ENCODE data around the gene STXBP6.

The STXBP6 gene

DNA sequence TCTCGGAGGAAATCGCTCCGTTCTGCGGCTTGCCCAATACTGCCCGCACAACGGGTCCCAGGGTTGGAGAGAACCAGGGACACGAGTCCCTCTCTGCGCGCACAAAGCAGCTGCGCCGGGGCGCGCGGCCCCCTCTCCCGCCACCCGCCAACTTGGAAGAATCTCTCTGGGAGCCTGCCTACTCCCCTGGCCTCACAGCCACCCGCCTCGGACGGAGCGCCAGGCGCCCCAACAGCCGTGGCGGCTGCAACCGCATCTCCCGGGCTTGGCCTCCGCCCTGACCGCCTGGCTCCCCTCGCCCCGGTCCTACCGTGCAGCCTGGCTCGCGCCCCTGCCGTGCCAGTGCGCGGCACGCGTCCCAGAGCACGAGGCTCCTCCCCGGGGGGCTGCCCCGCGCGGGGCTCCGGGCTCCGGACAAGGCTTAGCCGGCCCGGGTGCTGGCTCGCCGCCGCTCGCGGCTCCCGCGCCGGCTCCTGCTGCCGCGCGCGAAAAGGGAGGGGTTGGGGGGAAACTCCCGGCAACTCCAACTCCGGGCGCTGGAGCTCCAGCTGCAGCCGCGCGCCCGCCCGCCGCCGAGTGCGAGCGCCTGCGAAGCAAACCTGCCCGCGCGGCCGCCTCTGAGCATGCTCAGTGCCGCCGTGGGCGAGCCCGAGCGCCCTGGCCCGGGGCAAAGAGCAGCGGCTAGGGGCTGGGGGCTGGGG lies at the start of gene STXBP6:
TSS of gene STXBP6 (minus strand) at position 580 of the 701 bp plus-strand sequence. CDS start 75,329 bp downstream, outside the sequence.
- no peak for DNase-seq (ENCODE audit: low read depth in 2 of 2)

DNA sequence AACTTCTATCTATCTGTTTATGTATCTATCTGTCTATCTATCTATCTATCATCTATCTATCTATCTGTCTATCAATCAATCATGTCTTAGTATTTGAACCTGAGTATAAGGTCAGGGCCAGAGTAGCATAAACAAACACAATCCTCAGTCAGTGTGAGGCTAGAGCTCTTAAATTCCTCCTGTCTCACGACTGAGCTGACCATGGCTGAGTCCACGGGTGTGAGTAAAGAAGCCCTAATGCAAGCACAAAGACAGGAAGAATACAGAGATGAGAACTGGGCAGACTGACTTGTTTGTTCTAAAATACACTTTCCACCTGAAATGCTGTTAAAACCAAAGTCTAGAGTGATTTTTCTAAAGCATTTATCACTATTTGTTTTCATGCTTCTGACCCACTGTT lies 47.2 kb upstream of the STXBP6 start:
- no peak for DNase-seq (ENCODE audit: low read depth in 2 of 2)

DNA sequence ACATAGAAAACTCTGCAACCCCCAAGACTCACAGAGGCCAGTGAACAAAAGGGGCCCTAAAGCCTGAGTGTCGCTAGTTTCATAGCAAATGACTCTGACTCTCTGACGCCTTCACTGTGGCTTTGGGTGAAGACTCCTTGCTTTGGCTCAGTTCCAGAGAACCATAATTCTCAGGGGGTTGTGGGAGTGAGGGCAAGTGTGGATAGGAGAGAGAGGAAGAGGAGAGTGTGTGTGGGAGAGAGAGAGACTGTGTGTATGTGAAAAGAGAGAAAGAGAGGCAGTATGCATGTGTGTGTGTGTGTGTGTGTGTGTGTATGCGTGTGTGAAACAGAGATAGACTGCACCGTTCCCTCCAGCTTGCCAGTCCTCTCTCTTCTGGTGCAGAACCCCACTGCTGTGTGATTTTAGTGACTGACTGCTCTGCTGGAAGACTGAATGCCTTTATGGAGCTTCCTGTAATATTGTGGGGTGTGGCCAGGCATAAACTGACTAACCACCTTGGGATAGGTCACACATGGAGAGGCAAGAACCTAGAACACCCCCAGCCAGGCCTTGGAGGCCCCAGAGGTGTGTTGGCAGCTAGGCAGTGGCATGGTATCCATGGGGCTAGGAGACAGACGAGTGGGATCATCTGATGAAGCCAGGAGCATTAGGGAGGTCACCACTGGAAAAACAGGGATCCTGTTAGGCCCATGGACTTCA lies 45.9 kb upstream of the STXBP6 start:
- no peak for DNase-seq (ENCODE audit: low read depth in 2 of 2)

DNA sequence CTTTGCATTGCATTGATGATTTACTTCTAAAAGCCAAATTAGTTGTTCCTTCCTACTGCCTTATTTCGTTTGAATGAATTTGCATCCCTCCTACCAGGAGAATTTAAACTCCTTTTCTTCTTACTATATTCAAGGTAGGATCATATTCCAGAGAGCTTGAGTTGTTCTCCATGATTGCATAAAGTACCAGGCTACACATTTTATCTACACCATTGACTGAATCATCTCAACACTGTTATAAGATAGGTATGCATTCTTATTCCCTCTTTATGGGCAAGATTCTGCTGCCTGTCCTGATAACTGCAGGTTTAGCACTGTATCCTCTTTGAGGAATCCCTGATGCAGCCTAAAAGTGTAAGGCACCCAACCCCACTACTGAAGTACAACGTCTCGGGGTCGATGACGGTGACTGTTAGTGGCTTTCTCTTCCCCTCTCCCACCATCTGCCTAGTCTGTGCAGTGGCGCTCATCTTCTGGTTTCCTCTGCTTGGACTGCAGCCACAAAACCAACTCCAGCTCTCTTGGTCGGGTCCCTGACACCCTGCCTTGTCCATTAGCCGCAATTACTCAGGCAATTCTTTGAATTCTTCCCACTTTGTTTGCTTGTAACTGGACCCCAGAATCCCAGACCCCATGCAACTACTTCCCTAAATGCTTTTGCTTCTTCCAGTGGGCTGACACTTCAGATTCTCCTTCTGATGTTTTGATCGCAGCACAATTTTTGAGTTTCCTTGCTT lies 44.4 kb upstream of the STXBP6 start:
- DNase-seq (ENCODE audit: low read depth in 2 of 2) = no peak

DNA sequence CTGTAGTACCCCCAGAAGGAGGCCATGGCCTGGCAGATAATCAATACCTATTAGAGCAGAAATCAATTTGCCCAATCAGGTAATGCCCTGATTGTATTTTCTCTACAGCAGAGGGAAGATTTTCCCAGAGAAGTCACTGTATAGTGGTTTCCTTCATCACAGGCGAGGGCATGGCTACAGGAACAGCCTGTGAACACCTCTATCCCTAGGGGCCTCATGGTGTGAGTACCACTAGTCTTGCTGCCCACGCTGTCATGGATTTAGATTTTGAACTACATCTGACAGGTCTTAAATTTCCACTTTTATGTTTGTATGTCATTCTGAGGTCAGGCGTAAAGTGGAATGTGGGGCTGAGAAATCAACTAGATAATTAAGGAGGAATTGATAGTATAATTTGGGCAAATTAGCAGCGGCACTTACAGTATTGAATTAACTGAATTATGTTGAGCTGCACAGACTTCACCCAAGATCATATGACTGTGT lies 42.4 kb upstream of the STXBP6 start:
- DNase-seq (ENCODE audit: low read depth in 2 of 2) = no peak

DNA sequence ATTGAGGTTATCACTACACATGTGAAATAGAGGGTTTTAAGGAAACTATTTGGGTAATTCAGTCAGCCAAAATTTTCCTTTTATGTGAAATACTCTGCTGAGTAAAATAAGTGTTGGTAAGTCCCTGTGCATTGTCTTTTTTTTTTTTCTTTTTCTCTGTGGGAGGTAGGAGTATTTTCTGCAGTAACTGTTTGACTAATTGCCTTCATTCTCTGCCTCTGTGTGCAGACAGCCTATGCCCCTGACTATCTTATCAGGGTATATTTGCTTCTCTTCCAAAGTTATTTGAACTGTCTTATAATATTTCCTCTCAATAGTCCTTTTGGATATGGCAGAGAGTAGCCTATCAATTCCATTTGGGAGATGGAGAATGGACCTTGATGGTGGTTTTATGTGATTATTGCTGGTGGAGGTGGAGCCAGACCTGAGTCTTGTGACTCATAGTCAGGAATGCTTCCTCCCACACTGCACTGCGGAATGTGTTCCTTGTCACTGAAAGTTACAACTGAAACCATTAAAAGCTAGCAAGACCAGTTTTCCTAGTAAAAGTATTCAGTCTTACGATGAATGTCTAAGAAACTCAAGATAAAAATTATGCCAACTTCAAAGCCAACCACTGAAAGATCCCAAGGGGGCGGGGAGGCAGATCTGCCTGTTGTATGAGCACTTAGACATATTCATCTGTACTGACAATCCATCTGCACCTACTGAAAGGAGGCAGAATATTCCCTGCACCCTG lies 40.9 kb upstream of the STXBP6 start:
- DNase-seq (ENCODE audit: low read depth in 2 of 2) = no peak

DNA sequence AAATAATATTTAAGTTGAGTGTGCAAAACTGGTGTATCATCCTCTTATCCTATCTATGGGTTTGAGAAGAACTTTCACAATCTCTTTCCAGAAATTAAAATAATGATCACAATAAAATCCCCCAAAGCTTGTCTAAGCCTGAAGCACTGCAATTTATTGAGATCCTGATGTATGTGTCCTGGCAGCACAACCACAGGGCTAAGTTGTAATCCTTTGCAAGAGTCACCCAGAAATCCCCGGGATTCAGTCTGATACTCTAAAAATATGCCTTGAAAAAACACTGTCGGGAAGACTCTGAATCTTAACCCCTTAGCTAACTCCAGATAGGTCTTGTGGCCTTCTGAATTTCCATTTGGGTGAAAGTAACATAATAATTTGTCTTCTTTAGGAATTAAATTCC lies 40.3 kb upstream of the STXBP6 start:
- DNase-seq (ENCODE audit: low read depth in 2 of 2) = no peak

DNA sequence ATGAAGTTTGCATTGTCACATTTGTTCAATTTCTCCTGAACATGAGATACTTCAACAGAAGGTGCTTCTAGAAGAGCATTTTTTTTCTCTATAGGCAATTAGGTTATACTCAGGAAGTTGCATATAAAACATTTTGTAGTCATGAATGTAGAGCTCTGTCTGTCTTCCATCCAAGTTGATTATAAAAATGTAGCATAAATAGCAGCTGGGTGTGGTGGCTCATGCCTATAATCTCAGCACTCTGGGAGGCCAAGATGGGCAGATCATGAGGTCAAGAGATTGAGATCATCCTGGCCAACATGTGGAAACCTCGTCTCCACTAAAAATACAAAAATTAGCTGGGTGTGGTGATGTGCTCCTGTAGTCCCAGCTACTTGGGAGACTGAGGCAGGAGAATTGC lies 39.5 kb upstream of the STXBP6 start:
- DNase-seq (ENCODE audit: low read depth in 2 of 2) = no peak

DNA sequence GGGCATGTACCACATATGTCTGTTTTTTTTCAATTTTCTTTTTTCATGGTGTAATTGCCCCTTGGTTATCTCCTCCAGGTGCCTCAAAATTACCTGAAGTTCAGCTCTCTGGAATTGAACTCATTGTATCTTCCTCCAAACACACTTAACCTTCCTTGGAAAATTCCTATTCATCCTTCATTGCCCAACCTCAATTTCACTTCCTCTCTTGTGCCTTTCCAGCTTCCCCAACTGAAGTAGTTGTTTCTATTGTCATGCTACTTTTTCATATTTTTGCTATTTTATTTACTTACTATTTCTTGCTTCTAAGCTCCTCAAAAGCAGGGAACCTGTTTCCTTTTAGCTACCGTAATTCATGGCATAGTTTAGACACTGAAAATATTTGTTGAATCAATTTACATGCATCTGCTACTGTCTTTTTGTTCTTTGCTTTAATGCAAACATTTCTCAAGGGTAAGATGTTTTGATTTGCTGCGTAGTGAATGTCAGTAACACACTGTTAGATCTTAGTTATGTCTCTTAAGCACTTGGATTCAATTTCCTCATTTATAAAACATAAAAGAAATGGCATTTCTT lies 37.0 kb upstream of the STXBP6 start:
- DNase-seq (ENCODE audit: low read depth in 2 of 2) = no peak

DNA sequence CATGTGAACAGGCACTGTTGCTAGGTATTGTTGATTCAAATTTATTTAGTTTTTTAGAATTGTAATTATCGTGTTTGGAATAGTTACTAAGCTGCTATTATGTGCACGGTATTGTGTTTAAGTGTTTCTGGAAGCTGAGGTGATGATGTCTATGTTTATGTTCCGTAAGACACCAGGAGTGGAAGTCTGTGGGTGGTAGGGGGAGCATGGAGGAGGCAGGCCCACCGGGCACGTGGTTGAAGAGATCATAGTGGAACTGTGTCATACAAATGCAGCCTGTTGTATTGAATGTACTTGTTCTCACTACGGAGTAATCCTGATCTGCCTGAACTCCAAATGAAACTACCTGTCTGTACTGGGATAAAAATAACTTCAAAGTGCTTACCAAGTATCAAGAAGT lies 36.1 kb upstream of the STXBP6 start:
- DNase-seq (ENCODE audit: low read depth in 2 of 2) = no peak

DNA sequence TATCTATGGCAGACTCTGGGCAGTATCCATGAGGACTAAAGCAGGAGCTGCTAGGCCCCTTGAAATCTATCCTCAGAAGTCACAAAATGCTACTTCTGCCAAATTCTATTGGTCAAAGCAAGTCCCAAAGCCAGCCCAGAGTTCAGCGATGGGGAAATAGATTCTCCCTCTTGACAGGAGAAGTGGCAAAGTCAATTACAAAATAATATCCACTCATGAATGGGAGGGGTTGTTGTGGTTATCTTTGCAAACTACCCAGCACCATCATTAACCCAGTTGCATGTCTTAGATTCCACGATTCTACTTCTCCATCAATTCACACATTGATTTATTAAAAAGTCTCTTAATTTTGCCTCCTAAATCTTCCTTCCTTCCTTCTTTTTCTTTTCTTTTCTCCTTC lies 30.7 kb upstream of the STXBP6 start:
- no peak for DNase-seq (ENCODE audit: low read depth in 2 of 2)

DNA sequence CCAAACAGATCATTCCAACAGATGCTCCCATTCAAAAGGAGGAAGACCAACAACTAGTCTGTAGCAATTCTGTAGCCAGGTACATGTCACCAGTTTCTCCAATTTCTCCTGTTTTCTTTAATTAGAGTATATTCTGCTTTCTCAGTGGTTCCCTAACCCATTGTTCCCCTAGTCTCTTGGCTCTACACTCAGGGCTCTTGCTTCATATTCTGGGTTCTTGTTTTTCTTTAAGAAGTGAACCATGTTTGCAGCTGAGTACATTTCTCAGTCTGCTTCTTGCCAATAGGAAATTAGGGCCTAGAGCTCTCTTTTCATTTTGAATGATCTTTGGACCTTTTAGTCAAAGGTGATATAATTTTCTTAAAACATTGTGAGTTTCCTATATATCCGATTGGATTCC lies 29.4 kb upstream of the STXBP6 start:
- DNase-seq (ENCODE audit: low read depth in 2 of 2) = no peak

DNA sequence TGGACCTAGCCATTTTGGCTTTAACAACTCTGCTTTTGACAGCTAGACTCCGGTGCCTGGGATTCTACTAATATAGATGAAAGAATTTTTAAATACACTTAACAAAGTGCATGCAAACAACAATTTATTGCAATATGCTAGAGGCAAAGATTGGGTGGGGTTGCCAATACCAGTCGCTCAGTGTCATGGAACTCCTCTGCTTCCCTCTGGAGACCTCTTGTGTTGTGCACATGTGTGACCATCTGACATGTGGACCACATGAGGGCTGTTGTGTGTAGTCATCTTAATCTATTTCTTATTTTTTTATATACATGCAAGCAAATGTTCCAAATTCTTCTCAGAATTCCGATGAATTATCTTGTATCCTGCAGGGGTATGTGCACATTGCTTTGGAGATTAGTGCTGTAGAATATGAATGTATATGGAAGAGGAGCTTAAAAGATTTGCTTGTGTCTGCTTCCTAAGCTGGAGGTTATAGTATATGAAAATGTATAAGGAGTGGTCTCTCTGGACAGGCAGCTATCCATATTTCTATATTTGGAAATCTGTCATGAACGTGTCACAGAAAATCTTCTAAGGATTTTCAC lies 24.2 kb upstream of the STXBP6 start:
- DNase-seq (ENCODE audit: low read depth in 2 of 2) = no peak

DNA sequence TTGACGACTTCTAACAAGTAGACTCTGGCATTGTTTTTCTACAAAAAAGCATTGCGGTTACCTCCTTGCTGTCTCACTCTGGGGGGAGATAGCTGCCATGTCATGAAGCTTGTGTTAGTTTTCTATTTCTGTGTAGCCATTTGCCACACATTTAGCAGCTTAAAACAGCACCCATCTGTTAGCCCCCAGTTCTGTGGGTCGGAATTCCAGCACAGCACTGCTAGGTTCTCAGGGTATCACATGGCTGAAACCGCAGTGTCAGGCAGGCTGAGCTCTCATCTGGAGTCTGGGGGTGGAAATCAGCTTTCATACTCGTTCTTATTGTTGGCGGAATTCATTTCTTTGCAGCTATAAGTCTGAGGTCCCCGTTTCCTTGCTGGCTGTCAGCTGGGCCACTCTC lies 19.9 kb upstream of the STXBP6 start:
- DNase-seq (ENCODE audit: low read depth in 2 of 2) = no peak

DNA sequence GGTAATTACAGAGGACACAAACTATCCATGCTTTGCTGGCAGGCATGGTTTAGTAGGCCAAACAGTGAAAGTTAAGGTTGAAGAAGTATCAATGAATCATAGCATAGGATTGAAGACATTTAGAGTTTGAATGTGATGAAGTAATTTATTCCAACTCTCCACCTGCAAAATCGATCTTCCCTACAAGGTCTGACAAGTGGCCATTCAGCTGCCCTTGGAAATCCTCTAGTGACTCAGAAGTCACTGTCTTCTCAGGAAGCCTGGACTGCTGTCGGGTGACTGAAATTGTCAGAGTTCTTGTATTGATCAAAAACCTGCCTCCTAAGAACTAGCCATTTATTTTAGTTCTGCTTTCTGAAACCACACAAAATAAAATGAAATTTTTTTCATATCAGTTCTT lies 17.7 kb upstream of the STXBP6 start:
- no peak for DNase-seq (ENCODE audit: low read depth in 2 of 2)

DNA sequence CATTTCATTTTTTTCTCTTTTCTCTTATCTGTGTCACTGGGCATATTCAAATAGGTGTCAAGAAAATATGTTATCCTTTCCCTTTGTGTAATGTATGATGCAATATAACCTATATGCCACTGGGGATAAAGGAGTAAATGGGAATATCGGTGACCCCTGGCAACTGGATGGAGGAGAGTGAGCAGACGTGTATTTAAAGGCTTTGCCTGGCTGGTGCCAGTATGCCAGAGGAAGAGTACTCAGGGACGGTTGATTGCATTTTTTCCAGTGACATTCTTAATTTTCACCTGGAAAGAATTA lies 12.0 kb upstream of the STXBP6 start:
- no peak for DNase-seq (ENCODE audit: low read depth in 2 of 2)

DNA sequence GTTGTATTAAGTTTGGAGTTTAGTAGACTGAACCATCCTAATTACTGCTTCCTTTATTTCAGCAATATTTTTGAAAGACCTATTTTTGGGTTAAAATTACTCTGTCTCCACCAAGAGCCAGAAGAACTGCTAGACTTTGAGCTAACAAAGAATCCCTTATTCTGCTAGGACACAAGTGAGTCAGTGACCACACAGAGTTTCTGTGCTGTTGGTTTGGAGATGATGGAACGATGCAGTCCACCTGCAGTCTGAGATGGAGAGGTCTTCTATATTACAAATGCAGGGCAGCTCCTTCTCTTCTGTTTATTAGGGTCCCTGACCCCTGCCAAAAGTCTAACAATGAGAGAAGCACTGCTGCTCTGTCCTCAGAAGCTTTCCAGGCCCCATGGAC lies 6.7 kb upstream of the STXBP6 start:
- DNase-seq (ENCODE audit: low read depth in 2 of 2) = no peak

DNA sequence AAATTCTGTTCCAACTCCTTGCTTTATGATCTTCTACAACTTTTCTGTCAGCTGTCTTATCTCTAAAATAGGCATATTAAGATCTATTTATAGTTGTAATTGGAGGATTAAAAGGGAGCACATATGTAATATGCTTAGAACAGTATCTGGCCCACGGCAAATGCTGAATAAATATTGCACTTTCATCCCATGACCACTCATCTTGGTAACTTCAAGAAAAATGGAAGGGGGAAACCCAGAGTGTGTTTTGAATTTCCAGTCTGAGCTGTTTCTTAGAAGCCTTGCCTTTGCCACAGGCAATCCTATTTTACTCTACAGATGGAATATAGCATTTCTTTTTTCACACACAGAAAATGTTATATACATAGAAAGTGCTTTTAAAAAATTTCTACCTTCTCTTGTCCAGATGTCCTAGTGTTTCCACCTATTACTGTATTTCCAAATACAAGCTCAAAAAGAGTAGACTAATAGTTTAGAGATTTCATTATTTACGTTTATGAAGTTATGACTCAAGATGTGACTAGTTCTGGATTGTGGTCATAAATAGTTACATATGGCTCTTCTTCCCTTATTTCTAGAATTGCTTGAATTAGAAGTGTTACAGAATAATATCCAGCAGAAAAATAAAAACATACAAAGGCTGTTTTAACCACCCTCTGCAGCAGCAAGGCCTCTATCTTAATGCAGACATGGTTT lies 6.2 kb upstream of the STXBP6 start:
- no peak for DNase-seq (ENCODE audit: low read depth in 2 of 2)

DNA sequence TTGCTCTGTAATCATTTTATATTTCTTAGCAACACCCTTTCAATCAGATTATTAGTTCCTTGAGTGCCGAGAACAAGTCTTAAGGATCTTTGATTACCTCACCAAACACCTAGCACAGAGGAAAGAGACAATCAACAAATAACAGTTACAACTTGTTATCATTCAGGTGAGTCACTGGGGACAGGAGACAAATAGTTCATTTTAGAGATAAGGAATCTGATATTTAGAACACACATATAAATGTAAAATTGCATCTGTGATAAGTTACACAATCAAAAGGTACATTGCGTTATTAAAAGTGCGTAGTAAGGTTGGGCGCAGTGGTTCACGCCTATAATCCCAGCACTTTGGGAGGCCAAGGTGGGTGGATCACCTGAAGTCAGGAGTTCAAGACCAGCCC lies 5.1 kb upstream of the STXBP6 start:
- DNase-seq (ENCODE audit: low read depth in 2 of 2) = no peak

DNA sequence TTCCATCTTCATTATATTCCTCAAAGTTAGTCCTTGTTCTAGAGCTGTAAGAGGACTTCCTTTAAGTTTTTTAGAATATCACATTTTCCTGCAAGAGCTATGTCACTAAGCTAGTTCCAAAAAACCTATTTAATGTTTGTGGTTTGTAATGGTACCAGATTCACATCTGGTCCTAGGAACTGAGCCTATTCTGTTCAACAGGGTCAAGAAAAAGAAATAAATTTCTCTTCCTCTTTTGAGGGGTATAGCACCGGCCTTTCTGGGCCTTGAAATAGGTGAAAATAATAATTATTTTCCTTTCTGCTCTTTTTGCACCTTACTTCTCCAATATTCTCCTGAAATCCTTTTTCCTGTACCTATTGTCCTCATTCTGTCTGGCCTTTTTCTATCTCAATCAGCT lies 3.6 kb upstream of the STXBP6 start:
- DNase-seq (ENCODE audit: low read depth in 2 of 2) = no peak

DNA sequence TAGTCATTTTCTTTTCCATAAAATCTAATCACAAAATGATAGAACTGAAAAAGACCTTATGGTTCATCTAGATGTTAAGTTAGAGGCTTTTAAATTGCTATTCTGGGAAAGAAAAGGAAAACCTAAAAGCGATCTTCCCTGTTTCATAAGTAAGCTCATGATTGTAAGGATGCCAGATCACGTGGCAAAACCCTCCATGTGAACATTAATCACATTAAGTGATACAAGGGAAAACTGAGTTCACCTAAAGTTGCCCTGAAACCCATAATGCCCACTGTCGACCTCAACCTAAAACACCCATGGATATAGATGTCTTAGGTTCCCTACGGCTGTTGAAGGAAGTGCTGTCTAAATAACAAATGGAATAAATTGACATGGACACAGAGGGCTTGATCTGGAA lies 3.0 kb upstream of the STXBP6 start:
- DNase-seq (ENCODE audit: low read depth in 2 of 2) = no peak
